Stimulated activated CD4-positive, alpha-beta T cell treated with anti-CD3 and anti-CD28 coated beads, Interleukin-1b, Interleukin-23, amount 100 ng/mL, for 48 hours (primary cell): Measurements from ENCODE around the gene RAB34.
"Not testable (repeated sequence)": the region's sequence is repeated elsewhere in the genome, so short reads cannot be mapped to it uniquely, and the experiment has no call there.

Source experiments
- DNase-seq: peaks from one replicate; pipeline ENCODE4 v3.0.0-alpha.2; 2020

The RAB34 gene

GRCh38 chr17:28726627-28727491, 9.2 kb upstream of the RAB34 start:
- peak; percentile 94 for DNase-seq

DNA sequence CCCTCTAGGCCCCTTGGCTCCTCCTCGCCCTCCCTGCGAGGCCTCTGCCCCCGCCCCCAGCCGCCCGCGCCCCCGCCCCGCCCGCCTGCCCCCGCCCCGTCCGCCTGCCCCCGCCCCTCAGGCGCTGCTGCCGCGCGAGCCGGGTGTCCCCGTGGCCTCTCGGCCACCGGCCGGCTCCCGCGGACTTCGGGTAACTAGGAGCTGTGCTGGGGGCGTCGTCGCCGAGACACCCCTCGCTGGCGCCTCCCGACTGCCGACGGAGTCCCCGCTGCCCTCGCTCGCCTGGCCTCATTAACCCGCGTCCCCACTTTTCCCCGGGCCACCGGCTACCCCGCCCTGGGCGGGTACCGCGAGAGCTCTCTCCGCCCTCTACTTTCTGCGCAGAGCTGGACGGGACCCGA, 8.6 kb upstream of the RAB34 start, which contains the start of gene TLCD1:
Gene TLCD1 (minus strand): TSS at position 8 of the 401 bp plus-strand sequence. CDS start 136 bp downstream, outside the sequence.
- peak; percentile 83 for DNase-seq

DNA sequence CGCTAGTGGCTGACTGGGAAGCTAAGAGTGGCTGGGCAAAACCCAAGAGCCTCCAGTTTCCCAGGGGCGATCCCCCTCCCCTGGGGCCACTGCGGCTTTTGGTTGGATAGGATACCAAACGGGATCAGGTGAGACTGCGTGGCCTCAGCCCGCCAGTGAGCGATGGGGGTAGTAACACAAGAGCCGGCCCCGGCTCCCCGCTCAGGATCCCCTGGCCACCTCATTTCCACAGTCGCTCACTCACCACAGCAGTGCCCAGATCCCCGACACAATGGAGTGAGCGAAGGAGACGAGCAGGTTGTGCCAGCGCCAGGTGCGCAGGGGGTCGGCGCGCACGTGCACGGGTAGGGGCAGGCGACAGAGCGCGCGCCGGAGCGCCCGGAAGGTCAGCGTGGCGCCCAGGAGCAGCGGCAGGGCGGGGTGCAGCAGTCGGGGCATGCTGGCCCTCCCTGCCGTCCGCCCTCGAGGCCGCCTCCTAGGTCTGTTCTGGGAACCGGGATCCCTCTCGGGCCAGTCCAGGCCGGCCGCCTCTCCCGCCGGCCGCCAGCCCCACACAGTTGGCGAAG, 8.1 kb upstream of the RAB34 start:
- peak; percentile 72 for DNase-seq

GRCh38 chr17:28725166-28725659, 7.5 kb upstream of the RAB34 start:
- DNase-seq: peak; percentile 37

GRCh38 chr17:28724500-28725165, 7.0 kb upstream of the RAB34 start:
- peak; percentile 26 for DNase-seq

- DNase-seq: not testable (repeated sequence)
Observed at GRCh38 chr17:28723836-28724499, 6.3 kb upstream of the RAB34 start.

- DNase-seq: no peak
Observed at GRCh38 chr17:28723159-28723835, 5.6 kb upstream of the RAB34 start.

GRCh38 chr17:28722417-28723158, 4.9 kb upstream of the RAB34 start:
- no peak for DNase-seq

- DNase-seq: not testable (repeated sequence)
Observed at GRCh38 chr17:28720997-28721329, 3.3 kb upstream of the RAB34 start.

DNA sequence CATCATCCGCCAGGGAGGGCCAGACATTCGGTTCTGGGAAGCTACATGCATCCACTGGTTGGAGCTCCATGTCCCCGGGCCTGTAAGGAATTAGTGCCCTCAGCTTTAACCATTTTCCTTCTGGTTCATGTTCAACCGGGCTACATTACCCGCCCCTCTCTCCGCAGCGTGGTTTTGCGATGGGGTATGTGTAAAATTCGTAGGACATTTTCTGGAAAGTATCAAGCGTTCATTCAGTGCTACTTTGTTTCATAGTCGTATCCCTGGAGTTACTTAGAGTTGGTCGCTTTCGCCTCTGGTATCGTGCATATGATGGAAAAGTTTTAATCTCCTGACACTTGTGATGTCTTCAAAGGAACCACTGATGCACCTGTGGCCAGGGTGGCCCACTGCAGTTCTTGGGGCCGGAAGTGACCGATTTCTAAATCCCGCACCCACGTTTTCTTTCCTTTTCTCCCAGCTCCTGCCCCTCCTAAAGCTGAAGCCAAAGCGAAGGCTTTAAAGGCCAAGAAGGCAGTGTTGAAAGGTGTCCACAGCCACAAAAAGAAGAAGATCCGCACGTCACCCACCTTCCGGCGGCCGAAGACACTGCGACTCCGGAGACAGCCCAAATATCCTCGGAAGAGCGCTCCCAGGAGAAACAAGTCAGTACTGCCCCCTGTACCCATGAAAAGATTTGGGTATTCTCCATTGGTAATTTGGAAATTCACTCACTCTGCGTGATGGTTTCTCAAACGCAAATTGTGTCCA, 2.8 kb upstream of the RAB34 start:
- peak; percentile 48 for DNase-seq

- DNase-seq: no peak
Observed at GRCh38 chr17:28719021-28719433, 1.4 kb upstream of the RAB34 start.

DNA sequence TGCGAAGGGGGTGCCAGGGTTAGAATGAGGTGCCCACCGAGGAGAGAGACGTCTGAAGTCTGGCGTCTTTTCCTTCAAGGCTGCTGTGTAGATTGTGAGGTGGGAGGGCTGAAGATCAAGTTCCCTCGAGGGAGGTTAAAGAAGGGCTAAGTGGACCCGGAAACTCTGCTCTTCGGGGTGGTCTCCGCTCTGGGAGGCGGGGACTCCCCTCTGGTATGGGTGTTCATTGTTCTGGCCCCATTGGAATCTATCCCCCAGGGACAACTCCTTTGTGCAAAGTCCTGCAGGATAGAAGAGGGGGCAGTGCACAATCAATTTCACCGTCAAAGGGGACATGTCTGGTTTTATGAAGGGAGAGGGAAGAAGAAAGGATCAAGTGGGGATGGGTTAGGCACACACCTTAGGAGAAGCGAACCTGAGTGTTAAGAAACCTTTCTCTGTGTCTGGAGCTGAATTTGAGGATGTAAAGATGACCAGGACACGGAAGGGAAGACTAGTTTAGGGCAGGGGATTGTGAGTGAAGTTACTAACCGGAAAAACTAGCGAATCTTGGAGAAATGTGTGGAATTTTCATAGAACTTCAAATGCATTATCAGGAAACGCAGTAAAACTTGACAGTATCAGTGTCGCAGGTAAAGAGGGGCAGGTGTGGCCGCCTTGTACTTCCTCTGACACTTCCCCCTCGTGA, 809 bp upstream of the RAB34 start:
- DNase-seq: no peak

- DNase-seq: peak; percentile 34
Observed at GRCh38 chr17:28716740-28717577, 709 bp downstream of the RAB34 start.

GRCh38 chr17:28715217-28715616, 2.5 kb downstream of the RAB34 start:
- no peak for DNase-seq

DNA sequence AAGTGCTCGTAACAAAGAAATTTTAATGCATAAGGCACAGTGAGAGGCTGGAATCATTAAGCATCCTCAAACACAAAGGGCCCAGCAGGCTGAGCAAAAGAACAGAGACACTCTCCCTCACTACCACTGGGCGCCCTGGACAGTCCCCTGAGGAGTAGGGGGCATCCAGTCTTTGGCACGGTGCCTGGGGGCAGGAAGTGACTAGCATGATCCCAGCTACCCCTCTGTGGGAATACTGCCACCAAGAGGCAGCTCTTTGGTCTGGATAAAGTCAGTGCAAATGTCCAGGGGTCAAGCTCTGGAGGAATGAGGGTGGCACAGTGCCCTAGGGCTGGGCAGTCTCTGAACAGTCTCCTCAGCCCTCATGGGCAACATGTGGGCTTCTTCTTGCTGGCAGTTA, 3.4 kb downstream of the RAB34 start:
- no peak for DNase-seq

- no peak for DNase-seq
Observed at GRCh38 chr17:28712705-28713415, 4.8 kb downstream of the RAB34 start.

DNA sequence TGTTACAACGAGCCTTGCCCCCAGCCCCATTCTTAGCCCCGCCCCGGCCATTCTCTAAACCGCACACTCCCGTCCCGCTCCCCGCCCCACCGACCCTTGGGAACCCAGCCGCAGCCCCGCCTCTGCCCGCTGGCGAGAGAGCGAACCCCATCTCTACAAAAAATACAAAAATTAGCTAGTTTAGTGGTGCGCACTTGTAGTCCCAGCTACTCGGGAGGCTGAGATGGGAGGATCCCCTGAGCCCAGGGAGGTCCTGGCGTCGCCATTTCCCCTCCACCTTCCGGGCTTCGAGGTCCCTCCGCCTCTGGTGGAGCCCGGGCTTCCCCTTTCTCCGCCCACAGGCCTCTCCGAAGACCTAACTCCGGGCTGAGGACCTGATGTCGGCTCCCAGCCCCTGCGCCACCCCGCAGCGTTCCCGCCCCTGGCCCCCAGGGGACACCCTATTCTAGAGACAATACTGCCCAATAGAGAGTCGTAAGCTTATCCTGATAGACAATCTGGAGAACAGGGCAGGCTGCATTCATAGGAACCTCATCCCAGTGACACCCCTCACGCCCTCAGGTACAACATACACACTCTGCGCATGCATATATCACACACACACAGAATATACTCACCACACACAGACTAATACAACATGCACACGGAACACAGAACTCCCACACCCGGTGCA, 5.5 kb downstream of the RAB34 start:
- peak; percentile 76 for DNase-seq

DNA sequence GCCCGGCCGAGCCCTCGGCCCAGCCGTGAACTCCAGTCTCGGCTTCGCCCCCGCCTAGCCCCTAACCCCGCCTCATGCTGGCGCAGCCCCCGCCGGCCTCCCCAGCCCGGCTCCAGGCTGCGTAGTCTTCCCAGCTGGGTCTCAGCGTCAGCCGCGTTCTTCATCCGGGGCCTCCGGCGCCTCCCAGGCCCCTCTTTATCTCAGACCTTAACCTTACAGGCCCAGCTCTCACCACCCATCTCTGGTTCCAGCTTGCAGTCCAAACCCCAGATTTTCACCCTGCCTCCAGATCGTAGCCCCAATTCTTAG, 6.0 kb downstream of the RAB34 start, which contains the start of gene PROCA1:
Gene PROCA1 (minus strand): TSS at position 166 of the 309 bp plus-strand sequence. CDS start 228 bp downstream, outside the sequence.
- peak; percentile 32 for DNase-seq
